A549 treated with GW870086 at 1 μM for 4 hours (cell line): Measurements from ENCODE around the gene AKAP10. TPM values are rescaled to one million over a fixed set of nuclear protein-coding genes. Genes with fewer than 3 reads are reported as not detected.

Experiments used
- total RNA-seq: library from RNA; stranded (reverse); fragments of 200-300 nt; extraction: Qiagen RNA extraction; gene quantifications from 5 replicates; pipeline ENCODE4 v1.2.3, GENCODE V29; 2022; ENCODE audit warnings: low read depth

AKAP10 gene, protein sequence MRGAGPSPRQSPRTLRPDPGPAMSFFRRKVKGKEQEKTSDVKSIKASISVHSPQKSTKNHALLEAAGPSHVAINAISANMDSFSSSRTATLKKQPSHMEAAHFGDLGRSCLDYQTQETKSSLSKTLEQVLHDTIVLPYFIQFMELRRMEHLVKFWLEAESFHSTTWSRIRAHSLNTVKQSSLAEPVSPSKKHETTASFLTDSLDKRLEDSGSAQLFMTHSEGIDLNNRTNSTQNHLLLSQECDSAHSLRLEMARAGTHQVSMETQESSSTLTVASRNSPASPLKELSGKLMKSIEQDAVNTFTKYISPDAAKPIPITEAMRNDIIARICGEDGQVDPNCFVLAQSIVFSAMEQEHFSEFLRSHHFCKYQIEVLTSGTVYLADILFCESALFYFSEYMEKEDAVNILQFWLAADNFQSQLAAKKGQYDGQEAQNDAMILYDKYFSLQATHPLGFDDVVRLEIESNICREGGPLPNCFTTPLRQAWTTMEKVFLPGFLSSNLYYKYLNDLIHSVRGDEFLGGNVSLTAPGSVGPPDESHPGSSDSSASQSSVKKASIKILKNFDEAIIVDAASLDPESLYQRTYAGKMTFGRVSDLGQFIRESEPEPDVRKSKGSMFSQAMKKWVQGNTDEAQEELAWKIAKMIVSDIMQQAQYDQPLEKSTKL
- 15.0 to 22.9 TPM (median 21.7 TPM) in 5 replicates for total RNA-seq

DNA sequence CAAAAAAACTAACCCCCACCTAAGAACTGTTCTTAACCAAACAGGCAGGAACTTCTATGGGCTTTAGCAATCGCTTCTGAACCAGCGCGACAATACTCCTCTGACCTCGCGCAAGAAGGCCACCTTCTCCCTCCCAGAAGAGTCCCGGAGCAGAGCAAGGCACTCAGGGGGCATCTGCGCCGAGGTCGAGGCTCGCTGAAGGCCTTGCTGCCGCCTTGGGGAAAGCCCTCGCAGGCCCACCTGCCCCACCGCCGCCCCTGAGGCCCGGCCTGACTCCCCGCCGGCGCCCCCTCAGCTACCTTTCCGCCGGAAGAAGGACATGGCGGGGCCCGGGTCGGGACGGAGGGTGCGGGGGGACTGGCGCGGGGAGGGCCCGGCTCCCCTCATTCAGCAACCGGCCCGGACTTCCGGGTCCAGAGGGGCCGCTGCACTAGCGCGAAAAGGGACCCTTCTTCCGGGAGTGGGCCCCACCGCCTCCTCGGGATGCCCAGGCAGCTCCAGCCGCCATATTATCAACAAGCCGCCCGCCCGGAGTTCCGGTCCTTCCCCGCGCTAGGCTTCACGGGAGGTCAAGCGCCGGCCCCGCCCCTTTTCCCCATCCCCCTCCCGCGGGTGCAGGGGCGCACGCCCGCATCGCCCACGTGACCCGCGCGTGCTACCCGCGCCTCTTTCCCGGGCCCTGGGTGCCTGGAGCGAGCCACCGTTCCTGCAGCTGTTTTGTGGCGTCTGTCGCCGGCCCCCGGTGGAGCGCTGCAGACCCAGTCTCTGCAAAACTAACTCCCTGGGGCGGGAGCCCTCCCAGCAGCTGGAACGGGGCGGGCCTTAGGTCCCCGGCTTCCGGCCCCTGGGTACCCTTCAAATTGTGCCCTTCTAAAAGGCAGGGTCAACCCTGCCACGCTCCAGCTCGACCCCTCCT lies at the start of gene AKAP10:
AKAP10 (minus strand) TSS at position 536 of the 916 bp plus-strand sequence; CDS start at position 387, 149 bp downstream.

DNA sequence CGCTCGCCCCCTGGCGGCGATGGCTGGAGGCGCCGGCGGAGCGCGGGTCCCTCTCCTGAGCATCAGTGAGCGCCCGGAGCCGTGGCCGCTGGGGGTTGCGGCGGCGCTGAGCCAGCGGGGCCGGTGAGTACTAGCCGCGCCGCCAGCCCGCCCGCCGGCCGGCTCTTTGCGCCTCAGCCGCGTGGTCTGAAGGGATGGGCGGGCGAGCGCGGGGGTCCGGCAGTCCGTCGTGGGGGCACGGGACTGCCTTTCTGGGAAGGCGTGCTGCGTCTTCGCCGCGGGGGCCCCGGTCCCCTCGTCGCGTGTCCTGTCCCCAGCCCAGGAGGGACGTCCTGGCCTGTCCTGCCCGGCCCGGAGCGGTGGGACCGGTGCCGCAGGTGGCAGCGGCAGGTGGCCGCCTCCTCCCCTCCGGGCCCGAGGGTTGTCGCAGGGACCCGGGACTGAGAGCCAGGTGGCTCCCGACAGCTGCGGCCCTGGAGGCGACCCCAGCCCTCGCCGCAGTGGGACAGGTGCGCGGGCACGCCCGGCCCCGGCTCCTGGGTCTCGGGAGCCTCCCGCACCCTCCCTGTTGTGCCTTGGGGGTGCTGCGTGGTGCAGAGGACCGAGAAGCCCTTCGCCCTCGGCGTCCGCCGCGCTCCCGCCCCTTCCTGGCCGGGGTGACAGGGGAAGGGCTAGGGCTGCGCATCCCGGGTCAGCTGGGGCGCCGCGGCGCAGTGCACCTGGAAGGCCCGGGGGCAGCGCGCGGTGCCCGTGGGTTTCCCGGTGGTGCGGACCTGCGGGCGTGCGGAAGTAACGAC lies 31.9 kb upstream of the AKAP10 start, which contains the start of gene SPECC1:
SPECC1 (plus strand) TSS at position 58 of the 797 bp plus-strand sequence. CDS start 87,293 bp downstream, outside the sequence.

DNA sequence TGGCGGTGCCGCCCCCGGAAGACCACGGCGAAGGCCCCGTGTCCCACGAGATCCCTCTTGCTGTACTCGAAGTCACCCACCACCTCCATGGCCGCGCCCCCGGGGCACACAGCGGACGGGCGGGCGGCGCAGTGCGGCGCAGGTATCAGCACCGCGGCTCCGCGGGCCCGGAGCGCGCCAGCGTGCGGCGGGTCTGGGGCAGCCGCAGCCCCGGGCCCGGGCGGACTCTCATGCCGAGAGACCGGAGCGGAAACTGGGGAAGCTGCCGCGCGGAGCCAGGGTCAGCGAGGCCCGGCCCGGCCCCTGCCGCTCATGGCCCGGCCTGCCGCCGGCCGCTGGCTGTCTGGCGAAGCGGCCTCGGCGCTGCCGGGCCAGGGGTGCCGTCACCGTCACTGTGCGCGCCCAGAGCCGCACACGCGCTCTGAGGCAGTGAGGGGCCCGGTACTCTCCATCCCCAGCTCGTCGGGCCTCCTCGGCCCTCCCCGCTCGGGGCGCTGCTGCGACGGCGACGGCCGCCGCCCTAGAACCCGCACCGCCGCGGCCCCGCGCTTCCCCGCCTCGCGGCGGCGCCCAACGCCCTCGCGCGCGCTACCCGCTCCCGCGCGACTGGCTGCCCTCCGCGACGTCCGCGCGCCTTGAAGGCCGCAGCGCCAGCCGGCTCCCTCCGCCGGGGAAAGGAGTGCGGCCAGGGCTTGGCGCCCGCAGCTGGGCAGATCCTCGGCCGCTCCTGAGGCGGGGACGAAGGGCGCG lies 110.1 kb downstream of the AKAP10 start, which contains the start of gene ULK2:
ULK2 (minus strand) TSS at position 608 of the 750 bp plus-strand sequence; CDS start at position 89, 519 bp downstream.

Other genes with a start within 250 kb of the AKAP10 start
- 819 to 1,197 TPM (median 850 TPM) in 5 replicates for gene ALDH3A1, start 229.5 kb downstream of the AKAP10 start, total RNA-seq
- gene ULK2, start 109.9 kb downstream of the AKAP10 start, total RNA-seq, result 9.9 to 16.1 TPM (median 13.5 TPM) in 5 replicates
- 42.9 to 55.8 TPM (median 46.3 TPM) in 5 replicates for gene SPECC1, start 31.5 kb upstream of the AKAP10 start, total RNA-seq